HG03196 (cell line): ENCODE data around the gene TLL2.
A peak's percentile ranks its signal among the peaks of the same experiment; 100 is the strongest.

Experiments
- ATAC-seq: cut with Tn5 transposase; IDR thresholded peaks from one replicate; pipeline ENCODE4 v1.9.1; 2021; ENCODE audit not compliant: unreplicated experiment

Gene TLL2

GRCh38 chr10:96397902-96398301 lies 115.8 kb downstream of the TLL2 start:
- no peak for ATAC-seq

- no peak for ATAC-seq
These were observed 117.5 kb downstream of the TLL2 start for GRCh38 chr10:96395931-96396877.

GRCh38 chr10:96390460-96390864 lies 123.3 kb downstream of the TLL2 start:
- no peak for ATAC-seq

GRCh38 chr10:96389785-96390184 lies 123.9 kb downstream of the TLL2 start:
- no peak for ATAC-seq

DNA sequence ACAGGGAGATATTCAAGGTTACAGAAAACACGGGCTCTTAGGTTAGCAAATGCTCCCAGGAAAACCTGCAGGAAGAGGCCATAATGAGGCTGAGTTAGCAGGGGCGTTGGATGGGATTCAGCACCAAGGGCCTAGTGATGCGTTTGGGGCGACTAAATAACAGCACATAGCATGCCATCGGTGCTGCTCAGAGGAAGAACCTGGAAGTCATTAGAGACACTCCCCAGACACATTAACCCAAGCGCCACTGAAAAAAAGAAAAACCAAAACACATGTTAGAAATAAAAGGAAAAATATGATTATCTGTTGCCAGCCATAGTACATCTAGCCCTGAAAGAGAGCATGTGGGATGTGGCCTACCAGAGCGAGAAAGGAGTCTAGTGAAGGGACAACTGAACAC lies 126.1 kb downstream of the TLL2 start:
- ATAC-seq: no peak

DNA sequence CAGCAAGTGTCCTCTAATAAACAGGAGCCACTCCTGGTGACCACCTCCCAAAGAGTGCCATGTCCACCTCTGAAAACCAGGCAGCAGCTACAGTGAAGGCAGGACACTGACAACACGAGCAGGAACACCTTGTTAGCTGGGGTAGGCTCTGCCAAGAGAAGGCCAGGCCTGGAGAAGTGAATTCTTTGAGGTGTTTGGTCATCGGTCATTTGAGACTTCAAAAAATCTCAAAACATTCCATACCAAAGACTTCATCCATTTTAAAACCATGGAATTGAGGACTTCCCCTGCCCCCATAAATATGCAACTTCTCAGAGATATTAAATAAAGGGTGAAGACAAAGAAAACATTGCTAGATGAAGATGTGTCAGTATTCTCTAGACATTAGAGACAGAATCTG lies 126.6 kb downstream of the TLL2 start:
- ATAC-seq: no peak

DNA sequence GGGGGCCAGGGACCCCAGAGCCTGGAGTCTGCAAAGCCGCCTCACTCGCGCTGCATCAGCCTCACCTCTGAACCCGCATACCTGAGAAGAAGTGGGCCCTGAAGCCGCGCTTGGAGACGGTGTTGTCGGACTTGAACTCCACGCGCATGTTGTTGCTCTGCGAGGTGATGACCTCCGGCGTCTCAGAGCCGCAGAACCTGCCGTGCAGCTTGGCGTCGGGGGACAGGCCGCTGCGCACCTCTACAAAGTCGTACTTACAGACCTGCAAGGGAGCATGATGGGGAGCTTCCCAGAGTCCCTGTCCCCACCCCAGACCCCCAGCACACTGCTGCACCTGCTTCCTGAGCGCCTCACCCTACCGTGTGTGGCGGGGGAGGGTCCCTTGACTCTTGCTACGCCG lies 129.2 kb downstream of the TLL2 start:
- ATAC-seq: no peak

GRCh38 chr10:96380821-96381220 lies 132.9 kb downstream of the TLL2 start:
- ATAC-seq: no peak

GRCh38 chr10:96379758-96380157 lies 134.0 kb downstream of the TLL2 start:
- no peak for ATAC-seq

DNA sequence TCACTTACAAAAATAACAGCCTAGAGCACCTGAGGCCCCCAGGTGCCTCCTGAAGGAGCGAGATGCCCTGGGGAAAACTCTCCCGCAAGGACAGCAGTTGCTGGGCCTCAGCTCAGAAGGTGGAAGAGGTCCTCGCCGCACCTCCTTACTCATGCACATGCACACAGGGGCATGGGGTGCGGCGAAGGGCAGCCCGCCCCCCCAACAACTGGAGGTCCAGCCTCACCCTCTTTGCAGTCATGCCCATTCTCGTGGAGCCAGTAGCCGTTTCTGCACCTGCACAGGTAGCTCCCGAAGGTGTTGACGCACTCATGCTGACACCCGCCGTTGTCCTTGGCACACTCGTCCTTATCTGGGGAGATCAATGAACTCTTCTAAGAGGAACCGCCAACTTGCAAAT lies 135.0 kb downstream of the TLL2 start:
- ATAC-seq: no peak

DNA sequence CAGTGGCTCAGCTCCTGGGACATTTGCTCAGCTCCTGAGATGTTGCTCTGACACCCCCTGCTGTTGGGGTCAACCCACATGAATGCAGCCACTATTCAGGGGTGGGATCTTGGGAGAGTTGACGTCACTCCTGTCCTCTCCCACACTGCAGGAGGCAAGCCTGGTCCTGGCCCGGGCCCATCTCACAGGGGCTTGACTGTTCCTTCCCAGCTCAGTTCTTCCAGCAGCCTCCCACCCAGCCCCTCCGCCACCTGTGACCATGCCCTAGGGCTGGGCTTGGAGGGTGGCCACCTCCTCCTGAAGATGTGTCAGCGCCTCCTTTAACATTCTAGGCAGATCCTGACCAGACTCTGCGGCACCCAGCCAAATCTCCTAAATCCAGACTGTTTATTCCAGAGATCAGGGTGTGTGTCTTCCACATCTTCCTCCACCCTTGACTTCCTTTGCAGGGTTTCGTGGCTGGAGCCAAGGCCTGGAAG lies 135.9 kb downstream of the TLL2 start:
- ATAC-seq: no peak

DNA sequence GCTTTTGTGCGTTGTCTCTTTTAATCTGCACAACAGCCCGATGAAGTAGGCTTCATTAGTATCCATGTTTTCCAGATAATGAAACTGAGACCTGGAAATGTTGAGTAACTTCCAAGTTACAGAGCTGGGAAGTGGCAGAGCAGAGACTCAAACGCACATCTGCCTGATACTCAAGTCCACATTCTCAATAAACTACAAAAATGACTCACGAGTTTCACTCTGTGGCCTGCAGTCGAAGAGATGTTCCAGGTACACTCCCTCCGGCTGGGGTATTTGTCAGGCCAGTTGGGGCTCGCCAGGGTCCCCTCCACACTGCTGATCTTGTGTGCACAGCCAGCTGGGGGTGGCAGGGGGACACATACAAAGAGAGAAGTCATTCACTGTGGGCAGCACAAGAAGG lies 137.2 kb downstream of the TLL2 start:
- no peak for ATAC-seq

DNA sequence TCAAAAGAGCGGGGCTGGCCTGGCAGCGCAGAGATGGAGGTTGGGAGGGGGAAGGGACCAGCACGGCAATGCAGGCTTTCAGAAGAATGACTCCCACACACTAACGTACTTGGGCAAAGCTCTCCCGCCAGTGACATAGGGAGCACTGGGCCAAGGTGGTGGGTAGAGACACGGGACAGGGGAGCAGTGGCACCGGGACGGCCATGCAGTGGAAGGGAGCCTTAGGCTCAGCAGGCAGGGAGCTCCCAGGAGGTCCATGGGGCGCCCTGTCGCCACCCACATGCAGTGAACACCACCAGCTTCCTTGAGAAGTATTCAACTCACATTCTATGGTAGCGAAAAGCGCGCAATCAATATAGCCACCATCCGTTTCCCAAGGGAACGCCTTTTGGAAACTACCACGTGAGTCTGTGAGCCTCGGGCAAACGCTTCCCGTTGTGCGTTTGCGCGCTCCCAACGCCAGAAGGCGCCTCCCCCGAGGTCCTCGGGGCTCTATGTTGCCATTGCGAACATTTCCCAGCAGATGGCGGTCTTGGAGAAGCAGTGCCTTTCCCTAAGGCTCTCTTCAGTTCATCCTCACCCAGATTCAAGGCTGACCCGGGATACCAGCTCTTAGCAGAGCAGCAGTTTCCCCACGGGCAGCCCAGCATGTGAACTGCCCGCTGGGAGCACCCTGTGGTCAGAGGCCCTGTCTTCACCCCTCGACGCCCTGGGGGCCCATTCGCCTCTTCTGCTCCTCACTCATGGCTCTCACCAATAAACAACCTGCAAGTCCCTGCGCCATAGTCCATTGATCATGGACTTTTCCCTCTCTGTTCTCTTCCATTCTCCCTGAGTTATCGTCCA lies 138.5 kb downstream of the TLL2 start:
- peak; percentile 65 for ATAC-seq

GRCh38 chr10:96374639-96374984 lies 139.1 kb downstream of the TLL2 start:
- ATAC-seq: no peak

GRCh38 chr10:96374004-96374403 lies 139.7 kb downstream of the TLL2 start:
- no peak for ATAC-seq

GRCh38 chr10:96371356-96371755 lies 142.4 kb downstream of the TLL2 start:
- ATAC-seq: no peak

DNA sequence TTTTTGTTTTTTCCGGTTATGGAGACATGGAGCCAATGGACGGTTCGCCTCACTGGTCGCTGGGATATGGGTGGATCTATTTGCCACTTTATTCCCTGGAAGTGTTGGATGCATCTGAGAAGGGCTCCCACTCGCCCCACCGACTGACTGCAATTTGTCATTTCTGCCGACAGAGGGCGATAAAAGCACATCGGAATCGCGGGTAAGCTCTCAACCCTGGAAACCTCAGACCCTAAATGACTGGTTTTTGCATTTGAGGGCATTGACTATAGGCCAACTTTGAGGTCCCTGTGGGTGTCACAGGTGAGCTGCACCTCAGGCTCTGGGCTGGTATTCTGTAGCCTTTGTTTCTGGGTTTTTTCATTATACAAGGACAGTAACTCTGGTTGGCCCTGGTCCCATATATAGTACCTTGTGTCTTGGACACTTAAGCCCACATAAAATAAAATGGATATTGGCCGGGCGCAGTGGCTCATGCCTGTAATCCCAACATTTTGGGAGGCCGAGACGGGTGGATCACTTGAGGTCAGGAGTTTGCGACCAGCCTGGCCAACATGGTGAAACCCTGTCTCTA lies 143.1 kb downstream of the TLL2 start:
- ATAC-seq: no peak

- ATAC-seq: no peak
These were observed 143.7 kb downstream of the TLL2 start for GRCh38 chr10:96369890-96370583.

DNA sequence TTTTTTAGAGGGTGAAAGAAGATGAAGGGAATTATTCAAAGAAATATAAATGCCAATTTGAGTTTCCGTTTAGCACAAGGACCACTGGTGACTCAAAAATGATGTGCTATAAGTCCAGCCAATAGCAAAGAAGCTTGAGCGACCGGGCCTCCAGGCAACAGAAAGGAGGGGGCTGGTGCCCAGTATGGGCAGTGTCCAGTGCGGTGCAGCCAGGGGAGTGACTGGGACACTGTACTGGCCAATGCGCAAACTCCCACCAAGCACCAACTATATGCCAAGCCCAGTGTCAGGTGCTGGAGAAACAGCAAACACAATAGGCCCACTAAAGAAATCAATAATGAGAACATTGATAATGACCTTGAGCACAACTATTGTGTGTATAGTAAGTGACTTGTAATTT lies 144.8 kb downstream of the TLL2 start:
- no peak for ATAC-seq

GRCh38 chr10:96367470-96367869 lies 146.3 kb downstream of the TLL2 start:
- ATAC-seq: no peak

DNA sequence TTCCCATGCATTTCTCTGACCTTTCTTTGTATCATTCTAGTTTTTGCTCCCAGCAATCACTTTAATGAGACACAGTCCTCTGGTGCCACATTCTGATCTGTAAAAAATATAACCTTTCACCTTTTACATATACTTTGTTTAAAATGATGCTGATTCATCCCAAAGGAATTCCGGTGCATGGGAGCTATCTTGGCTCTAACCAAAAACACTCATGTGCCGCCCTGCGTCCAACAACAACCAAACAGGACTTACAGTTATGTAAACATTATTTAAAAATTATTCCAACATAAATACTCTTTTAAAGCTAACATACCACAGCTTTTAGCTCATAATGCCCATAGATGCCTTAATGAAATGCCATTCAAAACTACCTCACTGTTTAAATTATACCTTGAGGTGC lies 147.2 kb downstream of the TLL2 start:
- ATAC-seq: no peak
